ACHN (cell line): ENCODE results near the gene NDUFA8.

Experiments
- DNase-seq: peaks from one replicate; pipeline ENCODE4 v3.0.0-alpha.2; 2015
- in situ Hi-C: cut with HindIII; loops from 2 replicates; pipeline ENCODE4 v1.10.0; 2017; ENCODE audit warnings: low sequenced_read_pairs, low pct_ligation_motif_present, low pct_unique_long_range_greater_than_20kb

Gene NDUFA8

DNA sequence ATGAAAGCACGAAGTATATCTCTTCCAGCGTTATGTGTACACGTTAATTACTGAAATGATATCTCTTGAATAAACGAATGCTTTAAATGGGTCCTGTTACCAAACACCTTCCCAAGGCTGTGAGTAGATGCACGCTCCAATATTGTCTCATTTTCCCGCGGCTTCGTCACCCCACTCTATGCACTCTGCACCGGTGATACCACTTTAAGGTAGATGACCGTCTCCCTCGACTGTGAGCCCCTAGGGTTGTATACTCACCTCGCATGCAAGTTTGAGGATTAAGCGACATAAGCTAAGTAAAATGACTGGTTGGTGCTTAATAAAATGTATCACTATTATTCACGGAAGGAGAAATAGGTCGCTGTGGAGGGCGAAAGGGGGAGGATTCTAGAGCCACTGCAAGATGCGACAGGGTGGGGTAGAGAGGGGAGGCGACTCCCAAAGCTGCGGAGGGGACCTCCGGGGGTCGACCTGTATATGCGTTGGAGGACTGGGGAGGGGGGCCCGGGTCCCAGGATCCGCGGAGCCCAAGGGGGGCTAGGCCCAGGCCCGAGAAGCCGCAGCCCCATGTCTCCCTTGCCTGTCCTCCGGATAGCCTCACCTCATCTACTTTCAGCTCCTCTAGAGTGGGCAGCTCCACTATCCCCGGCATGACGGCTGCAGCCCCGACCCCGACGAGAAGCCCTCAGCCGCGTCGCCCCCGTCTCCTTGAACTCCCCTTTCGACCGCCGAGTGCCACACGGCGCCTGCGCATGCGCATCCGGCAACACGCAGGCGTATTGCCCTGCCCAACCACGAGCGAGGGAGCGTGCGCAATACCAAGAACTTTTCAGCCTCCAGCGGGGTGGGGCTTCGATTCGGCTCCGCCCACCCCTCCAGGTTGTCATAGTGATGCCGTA, at the start of gene NDUFA8, which contains the start of gene MORN5:
TSS of gene NDUFA8 (minus strand) at position 754 of the 899 bp plus-strand sequence. CDS start at position 652, 102 bp downstream.
TSS of gene MORN5 (plus strand) at position 883 of the 899 bp plus-strand sequence. CDS start 65 bp downstream, outside the sequence.
- in situ Hi-C loops = no loop called here
- DNase-seq = peak; percentile 91

DNA sequence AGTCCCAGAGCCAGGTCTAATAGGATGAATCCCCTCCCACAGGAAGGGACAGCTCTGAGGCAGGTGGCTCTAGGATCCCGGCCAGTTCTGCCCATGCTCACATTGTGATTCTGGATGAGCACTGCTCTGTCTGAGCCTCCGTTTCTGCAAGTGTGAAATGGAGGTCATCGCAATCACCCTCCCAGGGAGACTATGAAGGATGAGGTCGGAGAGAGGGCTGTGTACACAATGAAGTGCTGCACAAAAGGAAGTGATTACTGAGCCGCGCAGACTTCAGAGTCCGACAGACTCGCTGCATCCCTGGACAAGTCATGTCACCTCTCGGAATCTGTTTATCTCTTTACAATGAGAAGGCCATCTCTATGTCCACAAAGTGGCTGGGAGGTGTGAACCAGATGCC, 47.5 kb upstream of the NDUFA8 start:
- DNase-seq = no peak
- in situ Hi-C loops = no loop called here

- in situ Hi-C loops = no loop called here
- no peak for DNase-seq
These were observed 46.8 kb upstream of the NDUFA8 start for GRCh38 chr9:122206118-122207046.

GRCh38 chr9:122205176-122205575, 45.6 kb upstream of the NDUFA8 start:
- DNase-seq = no peak
- in situ Hi-C loops = no loop called here

GRCh38 chr9:122204491-122204890, 44.9 kb upstream of the NDUFA8 start:
- DNase-seq = no peak
- in situ Hi-C loops = no loop called here

GRCh38 chr9:122204055-122204454, 44.5 kb upstream of the NDUFA8 start:
- in situ Hi-C loops = no loop called here

GRCh38 chr9:122202111-122202510, 42.5 kb upstream of the NDUFA8 start:
- in situ Hi-C loops = no loop called here
- no peak for DNase-seq

More at GRCh38 chr9:122204055-122204454, 44.5 kb upstream of the NDUFA8 start:
- no peak for DNase-seq

DNA sequence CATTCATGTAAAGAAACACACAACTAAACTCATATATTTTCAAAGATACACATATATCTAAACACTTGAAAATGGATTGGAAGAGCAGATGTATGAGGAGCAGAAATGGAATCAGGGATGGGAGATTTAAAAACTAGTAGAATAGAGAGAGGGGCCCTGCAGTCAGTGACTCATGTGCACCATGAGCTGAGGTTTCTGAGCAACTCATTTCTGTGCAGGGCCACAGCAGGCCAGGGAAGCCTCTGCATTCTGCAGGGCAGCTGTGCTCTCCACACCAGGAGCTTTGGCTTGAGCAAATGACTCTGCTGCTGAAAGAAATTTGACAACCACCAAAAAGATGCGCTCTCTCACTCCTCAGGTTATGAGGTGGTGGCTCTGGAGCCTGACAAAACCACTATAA, 42.1 kb upstream of the NDUFA8 start:
- in situ Hi-C loops = no loop called here
- DNase-seq = no peak

DNA sequence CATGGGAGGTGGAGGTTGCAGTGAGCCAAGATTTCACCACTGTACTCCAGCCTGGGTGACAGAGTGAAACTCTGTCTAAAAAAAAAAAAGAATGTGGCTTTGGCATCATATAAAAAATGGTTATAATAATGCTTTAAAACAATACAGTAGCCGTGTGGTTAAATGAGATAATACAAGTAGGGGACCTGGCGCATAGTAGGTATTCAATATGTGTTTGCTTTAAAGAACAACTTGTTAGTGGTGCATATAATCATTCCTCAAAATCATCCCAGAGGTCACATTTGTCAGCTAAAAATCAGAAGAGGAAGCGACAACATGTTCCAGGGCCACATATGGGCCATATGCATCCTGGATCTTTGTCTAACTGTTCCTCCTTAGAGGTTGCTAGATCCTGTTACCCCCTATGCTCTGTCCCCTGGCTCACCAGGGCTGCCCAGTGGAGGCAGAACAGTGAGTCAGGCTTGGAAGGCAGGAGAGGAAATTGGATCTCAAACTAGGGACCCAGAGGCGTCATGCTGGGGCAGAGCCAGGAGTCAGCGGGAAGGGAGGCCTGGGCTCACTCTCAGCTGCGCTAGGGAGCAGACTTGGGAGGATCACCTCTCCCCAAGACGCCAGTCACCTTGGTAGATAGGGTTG, 41.5 kb upstream of the NDUFA8 start:
- in situ Hi-C loops = no loop called here

GRCh38 chr9:122197882-122198281, 38.3 kb upstream of the NDUFA8 start:
- no peak for DNase-seq
- in situ Hi-C loops = no loop called here

More for the DNA sequence above, 41.5 kb upstream of the NDUFA8 start:
- no peak for DNase-seq

- in situ Hi-C loops = no loop called here
- peak; percentile 7 for DNase-seq
These were observed 37.8 kb upstream of the NDUFA8 start for GRCh38 chr9:122197426-122197825.

DNA sequence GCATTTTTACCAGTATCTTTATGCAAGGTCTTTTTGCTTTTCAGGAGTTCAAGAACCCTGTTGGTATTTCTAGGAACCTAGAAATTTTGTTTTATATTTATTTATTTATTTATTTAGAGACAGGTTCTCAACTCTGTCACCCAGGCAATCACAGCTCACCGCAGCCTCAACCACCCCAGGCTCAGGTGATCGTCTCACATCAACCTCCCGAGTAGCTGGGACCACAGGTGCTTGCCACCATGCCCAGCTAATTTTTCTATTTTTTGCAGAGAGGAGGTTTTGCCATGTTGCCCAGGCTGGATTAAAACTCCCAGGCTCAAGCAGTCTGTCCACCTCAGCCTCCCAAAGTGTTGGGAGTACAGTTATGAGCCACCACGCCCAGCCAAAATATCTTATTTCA, 36.3 kb upstream of the NDUFA8 start:
- in situ Hi-C loops = no loop called here
- DNase-seq = no peak

- DNase-seq = no peak
- in situ Hi-C loops = no loop called here
These were observed 34.1 kb upstream of the NDUFA8 start for GRCh38 chr9:122193651-122194050.

- in situ Hi-C loops = no loop called here
- no peak for DNase-seq
These were observed 33.4 kb upstream of the NDUFA8 start for GRCh38 chr9:122192914-122193525.

DNA sequence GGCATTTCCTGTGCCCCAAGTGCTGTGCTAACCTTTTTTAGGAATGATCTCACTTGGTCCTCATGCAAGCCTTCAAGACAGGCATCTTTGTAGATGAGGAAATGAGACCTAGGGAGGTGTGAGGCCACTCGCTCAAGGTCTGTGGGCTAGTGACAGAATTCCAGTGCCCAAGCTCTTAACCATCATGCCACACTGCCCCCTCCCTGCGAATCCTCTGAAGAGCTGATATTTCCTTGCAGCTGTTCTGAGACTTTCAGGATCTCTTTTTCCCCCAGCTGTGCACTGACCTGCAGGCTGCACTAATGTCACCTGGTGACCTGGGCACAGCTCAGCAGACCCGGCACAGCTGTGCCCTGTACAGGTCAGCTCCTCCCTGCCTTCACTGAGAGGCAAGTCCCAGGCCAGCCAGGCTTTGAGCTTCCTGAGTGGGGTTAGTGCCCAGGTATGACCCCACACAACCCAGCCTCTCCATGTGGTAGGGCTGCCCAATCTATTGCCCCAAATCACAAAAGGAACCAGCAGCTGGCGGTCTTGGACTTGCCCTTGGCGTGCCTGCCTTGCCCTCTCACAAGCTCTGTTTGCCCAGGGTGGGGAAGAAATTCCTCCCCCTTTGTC, 32.8 kb upstream of the NDUFA8 start:
- DNase-seq = no peak
- in situ Hi-C loops = no loop called here

DNA sequence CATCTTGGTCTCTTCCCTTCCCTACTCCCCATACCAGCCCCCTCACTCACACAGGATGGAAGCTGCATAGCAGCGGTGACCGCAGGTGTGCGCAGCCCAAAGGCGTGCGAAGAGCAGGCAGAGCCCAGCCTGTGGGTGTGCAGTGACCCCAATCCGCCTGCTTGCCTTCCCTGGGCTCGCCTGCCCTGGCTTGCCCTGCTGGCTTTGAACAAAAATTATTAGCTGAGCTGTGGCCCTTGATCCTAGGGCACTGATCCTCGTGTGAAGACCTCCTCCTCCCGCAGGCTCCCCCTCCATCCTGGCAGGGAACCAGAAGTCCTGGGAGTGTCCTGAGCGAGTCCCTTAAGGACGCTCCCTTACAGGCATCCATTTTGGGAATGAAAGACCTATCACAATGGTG, 32.0 kb upstream of the NDUFA8 start:
- in situ Hi-C loops = no loop called here
- DNase-seq = no peak

DNA sequence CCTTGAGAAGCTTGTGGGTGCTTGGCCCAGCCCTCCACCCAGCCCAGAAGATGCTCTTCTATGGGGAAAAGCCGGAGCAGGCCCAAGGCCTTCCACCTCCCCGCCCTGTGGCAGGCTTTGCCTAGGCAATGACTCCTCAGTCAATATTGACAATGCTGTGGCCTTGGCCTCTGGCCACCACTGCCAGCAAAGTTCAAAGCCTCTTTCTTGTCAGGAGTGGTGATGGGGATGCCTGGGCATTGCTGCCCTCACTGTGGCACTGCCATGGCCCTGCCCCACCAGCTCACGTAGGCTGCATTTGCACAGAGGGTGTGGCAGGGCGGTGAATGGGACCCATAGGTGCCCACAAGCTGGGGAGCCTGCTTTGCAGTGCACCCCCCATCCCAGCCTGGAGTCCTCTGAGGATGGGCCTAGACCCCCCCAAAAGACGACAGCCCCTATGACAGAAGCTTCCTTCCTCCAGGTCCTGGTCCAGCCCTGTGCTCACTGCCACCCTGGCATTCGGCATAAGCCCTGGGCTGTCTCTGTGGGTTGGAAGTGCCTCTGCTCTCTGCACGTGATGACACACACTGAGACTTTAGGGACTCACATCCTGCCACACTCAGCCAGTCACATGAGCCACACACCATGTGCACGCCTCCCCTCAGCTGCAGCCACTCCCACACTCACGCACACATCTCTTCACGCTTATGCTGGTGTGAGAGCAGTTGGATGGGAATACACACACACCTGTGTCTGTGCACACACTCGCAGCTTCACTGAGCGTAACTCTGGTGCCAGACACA, 31.2 kb upstream of the NDUFA8 start:
- DNase-seq = no peak
- in situ Hi-C loops = no loop called here
